Activated T-helper 2 cell treated with anti-CD3 and anti-CD28 coated beads, Interferon-gamma antibody, Interleukin-2, Interleukin-4, amounts not matched to agents 10 μg/mL and 5 μg/mL and 100 μg/mL, durations not matched to agents 14 hours and 24 hours and 36 hours (primary cell): Measurements from ENCODE around the gene CYTH3. TPM values are rescaled to one million over a fixed set of nuclear protein-coding genes. Genes with fewer than 3 reads are reported as not detected.

ENCODE experiments used
- DNase-seq: peaks from one replicate; pipeline ENCODE4 v3.0.0; 2021; ENCODE audit warnings: low spot score
- H3K27ac Mint-ChIP-seq: one replicate; pipeline ENCODE4 v1.8.0; 2021; ENCODE audit warnings: mixed read lengths
- H3K27me3 Mint-ChIP-seq: one replicate; pipeline ENCODE4 v1.8.0; 2021; ENCODE audit warnings: low read depth, mixed read lengths
- H3K36me3 Mint-ChIP-seq: one replicate; pipeline ENCODE4 v1.8.0; 2021; ENCODE audit warnings: low read depth, mixed read lengths
- H3K4me1 Mint-ChIP-seq: one replicate; pipeline ENCODE4 v1.8.0; 2021; ENCODE audit warnings: low read depth, mixed read lengths
- H3K4me3 Mint-ChIP-seq: one replicate; pipeline ENCODE4 v1.8.0; 2021; ENCODE audit warnings: low read depth, mild to moderate bottlenecking, moderate library complexity, mixed read lengths
- H3K9me3 Mint-ChIP-seq: one replicate; pipeline ENCODE4 v1.8.0; 2021; ENCODE audit warnings: mixed read lengths
- intact Hi-C: fragments of 100-400 bp; cut with micrococcal nuclease; formaldehyde crosslinking; loops from one replicate; pipeline ENCODE4 v1.15.1; 2023
- total RNA-seq: library from RNA; stranded (reverse); gene quantifications from 2 replicates; pipeline ENCODE4 v1.2.3, GENCODE V29; 2022

Gene CYTH3
- total RNA-seq, 1 donor from 2014 or later: 1.2 TPM

DNA sequence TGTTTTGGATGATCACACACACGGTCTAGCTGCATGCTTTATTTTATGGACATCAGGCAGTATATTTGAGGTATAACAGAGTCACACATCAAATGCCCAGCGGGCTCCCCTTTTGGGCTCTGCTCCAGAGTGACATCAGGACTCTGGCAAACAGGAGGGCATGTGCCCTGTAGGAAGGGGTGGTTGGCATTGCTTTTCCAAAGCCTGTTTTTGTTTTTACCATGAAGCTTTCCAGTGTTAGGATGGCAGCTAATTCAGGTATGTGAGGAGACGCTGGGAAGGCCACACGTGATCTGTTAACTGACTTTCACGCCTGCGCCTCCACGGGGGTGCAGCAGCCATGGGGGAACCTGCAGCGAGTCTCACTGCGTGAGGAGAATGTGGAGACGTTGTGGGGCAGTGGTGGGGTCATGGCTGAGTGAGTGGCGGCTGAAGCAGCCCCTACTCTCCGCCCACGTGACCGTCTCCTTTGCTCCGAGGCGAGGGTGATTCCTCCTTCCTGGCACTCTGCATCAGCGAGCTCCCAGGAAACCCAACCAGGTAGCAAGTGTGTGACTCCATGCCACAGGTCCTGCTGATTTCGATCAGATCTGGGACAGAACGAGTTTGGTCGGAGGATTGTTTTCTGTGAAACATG lies 123.6 kb downstream of the CYTH3 start:
- DNase-seq: no peak

DNA sequence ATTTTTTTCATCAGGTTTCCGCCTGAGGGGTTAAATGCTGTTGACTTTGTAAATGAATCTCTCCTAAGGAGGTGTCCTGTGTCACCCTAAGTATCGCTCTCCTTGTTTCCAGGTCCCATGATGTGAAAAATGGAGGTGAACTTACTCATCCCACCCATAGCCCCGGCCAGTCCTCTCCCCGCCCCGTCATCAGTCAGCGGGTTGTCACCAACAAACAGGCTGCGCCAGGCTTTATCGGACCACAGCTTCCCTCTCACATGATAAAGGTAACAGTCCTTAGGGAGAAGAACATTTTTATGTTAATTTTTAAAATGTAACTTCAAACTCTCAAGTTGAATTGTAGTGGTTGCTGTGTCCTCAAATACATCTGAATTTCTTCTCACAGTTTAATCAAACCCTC lies 124.8 kb downstream of the CYTH3 start:
- intact Hi-C loops: no loop called here
- H3K27me3 Mint-ChIP-seq: no peaks in the 10 kb centered on the region
- peaks cover 75% of the 10 kb centered on the region for H3K36me3 Mint-ChIP-seq
- H3K27ac Mint-ChIP-seq: no peak overlapping the region
- no peak overlapping the region for H3K4me3 Mint-ChIP-seq
- peaks cover 3% of the 10 kb centered on the region for H3K4me1 Mint-ChIP-seq
- H3K9me3 Mint-ChIP-seq: no peaks in the 10 kb centered on the region
- no peak for DNase-seq

More for the DNA sequence above, 123.6 kb downstream of the CYTH3 start:
- H3K27ac Mint-ChIP-seq: no peak overlapping the region
- no peaks in the 10 kb centered on the region for H3K9me3 Mint-ChIP-seq
- no peaks in the 10 kb centered on the region for H3K4me1 Mint-ChIP-seq
- no peak overlapping the region for H3K4me3 Mint-ChIP-seq
- H3K36me3 Mint-ChIP-seq: peaks cover 72% of the 10 kb centered on the region
- intact Hi-C loops: no loop called here
- H3K27me3 Mint-ChIP-seq: no peaks in the 10 kb centered on the region

DNA sequence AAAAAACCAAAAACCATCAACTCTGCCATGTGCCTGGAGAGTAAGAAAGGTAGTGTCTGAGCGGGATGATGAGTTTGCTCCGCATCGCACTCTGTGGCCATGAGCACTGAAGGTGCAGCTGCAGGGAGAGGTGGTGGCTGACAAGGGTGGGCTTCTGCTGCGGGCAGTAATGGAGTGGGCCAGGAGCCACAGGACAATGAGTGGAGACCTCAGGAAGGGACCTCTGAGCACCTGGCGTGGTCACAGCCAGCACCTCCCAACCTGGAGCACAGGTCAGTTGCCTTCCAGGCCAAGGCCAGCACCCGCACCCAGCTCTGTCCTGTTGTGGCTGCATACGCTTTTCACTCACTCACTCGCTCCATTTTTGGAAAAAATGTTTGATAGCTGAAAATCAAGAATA lies 125.8 kb downstream of the CYTH3 start:
- Mint-ChIP-seq H3K9me3 (no peaks in the 10 kb centered on the region), H3K4me3 (no peak overlapping the region), H3K36me3 (peaks cover 75% of the 10 kb centered on the region), H3K4me1 (peaks cover 3% of the 10 kb centered on the region), H3K27ac (no peak overlapping the region), H3K27me3 (no peaks in the 10 kb centered on the region)
- intact Hi-C loops: no loop called here
- DNase-seq: no peak

DNA sequence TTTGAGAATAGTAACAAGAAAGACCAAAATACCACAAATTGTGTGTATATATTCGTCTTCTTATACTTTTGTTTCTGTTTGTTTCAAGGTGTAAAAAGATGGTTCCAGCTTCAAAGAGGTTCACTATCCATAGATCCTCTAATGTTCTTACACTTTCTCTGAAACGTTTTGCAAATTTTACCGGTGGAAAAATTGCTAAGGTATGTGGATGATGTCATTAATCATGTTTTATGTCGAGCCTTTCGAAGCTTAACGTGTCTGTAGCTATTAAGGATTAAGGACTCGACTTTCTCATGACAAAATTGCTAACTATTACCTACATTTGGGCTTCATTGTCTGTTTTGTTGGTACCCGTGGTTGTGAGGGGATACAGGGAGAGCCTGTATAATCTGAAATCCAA lies 128.4 kb downstream of the CYTH3 start:
- DNase-seq: no peak
- no peak overlapping the region for H3K27ac Mint-ChIP-seq
- no peaks in the 10 kb centered on the region for H3K27me3 Mint-ChIP-seq
- intact Hi-C loops: no loop called here
- no peak overlapping the region for H3K4me3 Mint-ChIP-seq
- H3K9me3 Mint-ChIP-seq: no peaks in the 10 kb centered on the region
- peaks cover 70% of the 10 kb centered on the region for H3K36me3 Mint-ChIP-seq
- peaks cover 3% of the 10 kb centered on the region for H3K4me1 Mint-ChIP-seq

DNA sequence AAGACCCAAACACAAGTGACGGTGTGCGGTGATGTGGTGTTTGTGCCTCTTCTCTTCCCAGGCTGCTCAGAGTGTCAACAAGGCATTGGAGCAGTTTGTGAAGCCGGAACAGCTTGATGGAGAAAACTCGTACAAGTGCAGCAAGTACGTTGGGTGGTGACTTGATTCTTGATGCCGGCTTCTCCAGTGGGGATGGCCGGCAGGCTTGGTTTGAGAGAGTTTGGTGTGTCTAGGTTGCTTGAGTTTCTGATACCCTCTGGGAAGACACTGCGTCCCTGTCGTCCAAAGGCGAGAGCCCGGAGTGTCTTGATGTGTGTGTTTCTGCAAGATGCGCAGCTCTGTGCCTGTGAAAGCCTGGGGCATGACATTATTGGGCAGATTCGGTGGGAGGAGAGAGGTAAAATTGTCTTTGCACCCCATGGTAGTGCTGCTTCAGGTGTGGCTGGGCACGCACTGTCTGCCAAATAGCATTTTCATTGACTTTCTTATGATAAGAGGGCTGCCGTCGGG lies 129.5 kb downstream of the CYTH3 start:
- Mint-ChIP-seq H3K27me3 (no peaks in the 10 kb centered on the region), H3K36me3 (peaks cover 61% of the 10 kb centered on the region), H3K4me1 (peaks cover 3% of the 10 kb centered on the region), H3K4me3 (no peak overlapping the region), H3K9me3 (no peaks in the 10 kb centered on the region), H3K27ac (no peak overlapping the region)
- intact Hi-C loops: no loop called here
- no peak for DNase-seq

DNA sequence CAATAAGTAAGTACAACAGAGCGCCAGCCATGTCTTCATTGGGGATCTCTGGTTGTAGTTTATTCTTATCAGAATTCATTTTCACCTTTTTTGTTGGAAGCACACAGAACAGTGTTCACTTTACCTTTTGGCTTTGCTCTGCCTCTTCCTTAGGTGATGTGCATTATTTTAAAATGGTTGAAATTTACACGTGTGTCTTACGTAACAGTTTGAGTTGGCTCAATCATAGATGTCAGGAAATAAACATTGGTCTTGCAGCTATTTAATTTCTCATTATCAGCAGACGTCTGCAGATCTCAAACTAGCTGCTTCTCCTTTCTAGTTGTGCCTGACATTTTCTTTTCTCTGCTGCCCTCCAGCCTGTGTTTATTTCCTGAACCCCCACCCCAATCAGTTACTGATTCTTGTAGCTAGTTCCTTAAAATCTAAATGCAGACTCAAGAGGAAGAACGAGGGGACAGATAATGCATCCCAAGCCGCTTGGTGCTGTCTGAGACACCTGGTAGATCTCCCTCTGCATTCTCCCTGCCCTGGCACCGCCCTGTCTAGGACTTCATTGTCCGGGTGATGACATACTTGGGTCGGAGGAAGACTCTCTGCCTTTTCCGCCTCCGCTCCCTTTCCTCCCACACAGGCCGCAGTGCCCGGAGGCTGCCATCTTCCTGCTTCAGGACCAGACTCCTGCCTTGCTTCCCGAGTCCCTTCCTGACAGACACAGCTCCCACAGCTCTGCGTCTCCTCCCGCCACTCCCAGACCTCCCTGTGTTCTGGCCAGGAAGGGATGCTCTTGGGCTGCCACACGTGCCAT lies 133.0 kb downstream of the CYTH3 start:
- H3K27ac Mint-ChIP-seq: no peak overlapping the region

DNA sequence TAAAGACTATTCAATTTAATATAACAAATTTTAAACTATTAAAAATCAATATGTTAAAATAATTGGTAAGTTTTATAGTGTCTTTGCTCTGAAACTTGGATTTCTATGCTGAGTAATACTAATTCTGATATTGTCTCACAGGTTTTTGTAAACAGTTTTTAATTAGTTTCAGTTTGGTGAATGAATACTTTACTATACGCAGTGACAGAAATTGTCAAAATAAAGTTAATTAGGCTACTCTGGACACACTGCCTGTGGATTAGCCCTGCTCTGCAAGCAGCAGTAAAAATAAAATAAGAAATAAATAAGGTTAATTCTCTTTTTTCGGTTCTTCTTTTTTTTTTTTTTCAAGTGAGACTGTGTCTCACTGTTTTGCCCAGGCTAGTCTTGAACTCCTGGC lies 135.9 kb downstream of the CYTH3 start:
- Mint-ChIP-seq H3K27me3 (no peaks in the 10 kb centered on the region), H3K36me3 (peaks cover 43% of the 10 kb centered on the region), H3K9me3 (no peaks in the 10 kb centered on the region), H3K4me3 (no peak overlapping the region), H3K4me1 (no peaks in the 10 kb centered on the region), H3K27ac (no peak overlapping the region)
- no peak for DNase-seq
- intact Hi-C loops: no loop called here

More for the DNA sequence above, 133.0 kb downstream of the CYTH3 start:
- intact Hi-C loops: no loop called here
- no peak overlapping the region for H3K4me3 Mint-ChIP-seq
- peaks cover 3% of the 10 kb centered on the region for H3K4me1 Mint-ChIP-seq
- H3K27me3 Mint-ChIP-seq: no peaks in the 10 kb centered on the region
- DNase-seq: no peak
- H3K36me3 Mint-ChIP-seq: peaks cover 42% of the 10 kb centered on the region
- no peaks in the 10 kb centered on the region for H3K9me3 Mint-ChIP-seq

DNA sequence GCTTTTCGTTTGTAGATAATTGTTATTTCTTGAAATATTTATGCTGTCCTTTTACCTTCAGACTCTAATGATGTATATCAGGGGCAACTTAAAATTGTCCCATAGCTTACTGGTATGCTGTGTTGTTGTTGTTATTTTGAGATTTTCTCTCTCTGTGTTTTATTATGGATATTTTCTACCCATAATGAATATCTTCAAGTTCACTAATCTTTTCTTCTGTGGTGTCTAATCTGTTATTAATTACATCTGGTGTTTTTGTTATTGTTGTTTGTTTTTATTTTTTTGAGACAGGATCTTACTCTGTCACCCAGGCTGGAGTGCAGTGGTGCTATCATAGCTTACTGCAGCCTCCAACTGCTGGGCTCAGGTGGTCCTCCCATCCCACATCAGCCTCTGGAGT lies 139.2 kb downstream of the CYTH3 start:
- no peak for DNase-seq
- H3K4me1 Mint-ChIP-seq: no peaks in the 10 kb centered on the region
- H3K4me3 Mint-ChIP-seq: no peak overlapping the region
- intact Hi-C loops: no loop called here
- no peaks in the 10 kb centered on the region for H3K9me3 Mint-ChIP-seq
- H3K27ac Mint-ChIP-seq: no peak overlapping the region
- H3K36me3 Mint-ChIP-seq: peaks cover 40% of the 10 kb centered on the region
- no peaks in the 10 kb centered on the region for H3K27me3 Mint-ChIP-seq

DNA sequence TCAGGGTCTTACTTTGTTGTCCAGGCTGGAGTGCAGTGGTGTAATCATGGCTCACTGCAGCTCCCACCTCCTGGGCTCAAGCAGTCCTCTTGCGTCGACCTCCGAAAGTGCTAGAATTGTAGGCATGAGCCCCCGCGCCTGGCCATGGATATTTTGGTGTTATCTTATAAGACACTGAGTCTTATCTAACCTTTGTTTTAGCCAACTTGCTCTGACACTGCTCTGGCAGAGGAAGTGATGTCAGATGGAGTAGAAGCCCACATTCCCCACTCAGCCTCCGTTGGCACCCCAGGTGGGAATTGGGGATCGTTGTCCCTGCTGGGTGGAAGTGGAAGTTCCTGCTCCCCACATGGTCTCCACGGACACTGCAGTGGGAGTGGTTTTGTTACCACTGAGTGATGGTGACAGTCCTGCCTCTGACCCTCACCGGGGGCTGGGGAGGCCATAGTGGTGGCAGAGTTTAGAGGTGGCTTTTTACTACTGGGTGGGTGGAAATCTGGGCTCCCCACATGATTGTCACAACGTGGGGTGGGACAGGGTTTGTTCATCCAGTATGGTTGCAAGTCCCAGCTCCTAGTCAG lies 142.3 kb downstream of the CYTH3 start:
- no peak overlapping the region for H3K27ac Mint-ChIP-seq
- no peaks in the 10 kb centered on the region for H3K27me3 Mint-ChIP-seq
- peaks cover 55% of the 10 kb centered on the region for H3K36me3 Mint-ChIP-seq
- no peaks in the 10 kb centered on the region for H3K9me3 Mint-ChIP-seq
- H3K4me3 Mint-ChIP-seq: no peak overlapping the region
- intact Hi-C loops: no loop called here
- H3K4me1 Mint-ChIP-seq: no peaks in the 10 kb centered on the region
- no peak for DNase-seq

DNA sequence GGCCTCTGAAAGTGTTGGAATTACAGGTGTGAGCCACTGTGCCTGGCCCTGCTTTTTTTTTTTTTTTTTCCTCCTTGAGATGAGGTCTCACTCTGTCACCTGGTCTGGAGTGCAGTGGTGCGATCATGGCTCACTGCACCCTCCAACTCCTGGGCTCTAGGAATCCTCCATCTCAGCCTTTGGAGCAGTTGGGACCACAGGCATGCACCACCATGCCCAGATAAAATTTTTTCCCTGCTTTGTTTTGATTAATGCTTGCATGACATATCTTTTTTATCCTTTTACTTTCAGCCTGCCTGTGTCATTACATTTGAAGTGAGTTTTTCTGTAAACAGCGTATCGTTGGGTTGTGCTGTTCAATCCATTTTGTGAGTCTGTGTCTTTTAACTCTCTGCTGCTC lies 144.2 kb downstream of the CYTH3 start:
- Mint-ChIP-seq H3K4me1 (no peaks in the 10 kb centered on the region), H3K9me3 (no peaks in the 10 kb centered on the region), H3K4me3 (no peak overlapping the region), H3K27ac (no peak overlapping the region), H3K36me3 (peaks cover 58% of the 10 kb centered on the region), H3K27me3 (no peaks in the 10 kb centered on the region)
- intact Hi-C loops: no loop called here
- DNase-seq: no peak

DNA sequence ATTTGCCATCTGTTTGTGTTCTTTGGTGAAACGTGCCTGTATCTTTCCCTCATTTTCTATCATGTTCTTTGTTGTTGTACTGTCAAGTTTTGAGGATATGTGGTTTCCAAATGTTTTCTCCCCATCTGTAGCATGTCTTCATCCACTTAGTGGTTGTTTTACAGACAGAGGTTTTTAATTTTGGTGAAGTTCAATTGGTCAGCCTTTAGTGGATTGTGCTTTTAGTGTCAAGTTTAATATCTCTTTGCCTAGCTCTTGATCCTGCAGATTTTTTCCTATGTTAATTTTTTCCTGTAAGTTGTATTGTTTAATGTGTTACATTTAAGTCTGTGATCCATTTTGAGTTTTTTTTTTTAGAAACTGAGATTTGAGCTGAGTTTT lies 145.3 kb downstream of the CYTH3 start:
- H3K36me3 Mint-ChIP-seq: peaks cover 60% of the 10 kb centered on the region
- H3K27ac Mint-ChIP-seq: no peak overlapping the region
- H3K4me1 Mint-ChIP-seq: no peaks in the 10 kb centered on the region
- intact Hi-C loops: no loop called here
- DNase-seq: no peak
- H3K27me3 Mint-ChIP-seq: no peaks in the 10 kb centered on the region
- peaks cover 2% of the 10 kb centered on the region for H3K9me3 Mint-ChIP-seq
- H3K4me3 Mint-ChIP-seq: no peak overlapping the region

DNA sequence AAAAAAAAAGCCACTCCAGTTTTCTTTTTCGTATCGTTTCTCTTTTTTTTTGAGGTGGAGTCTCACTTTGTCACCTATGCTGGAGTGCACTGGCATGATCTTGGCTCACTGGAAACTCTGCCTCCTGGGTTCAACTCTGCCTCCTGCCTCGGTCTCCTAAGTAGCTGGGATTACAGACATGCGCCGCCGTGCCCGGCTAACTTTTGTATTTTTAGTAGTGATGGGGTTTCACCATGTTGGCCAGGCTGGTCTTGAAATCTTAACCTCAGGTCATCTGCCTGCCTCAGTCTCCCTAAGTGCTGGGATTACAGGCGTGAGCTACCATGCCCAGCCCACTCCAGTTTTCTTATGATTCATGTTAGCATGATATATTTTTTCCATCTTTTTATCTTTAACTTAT lies 148.6 kb downstream of the CYTH3 start:
- DNase-seq: no peak
- no peak overlapping the region for H3K4me3 Mint-ChIP-seq
- H3K27ac Mint-ChIP-seq: no peak overlapping the region
- H3K4me1 Mint-ChIP-seq: no peaks in the 10 kb centered on the region
- H3K27me3 Mint-ChIP-seq: no peaks in the 10 kb centered on the region
- peaks cover 15% of the 10 kb centered on the region for H3K9me3 Mint-ChIP-seq
- H3K36me3 Mint-ChIP-seq: peaks cover 79% of the 10 kb centered on the region
- intact Hi-C loops: no loop called here

DNA sequence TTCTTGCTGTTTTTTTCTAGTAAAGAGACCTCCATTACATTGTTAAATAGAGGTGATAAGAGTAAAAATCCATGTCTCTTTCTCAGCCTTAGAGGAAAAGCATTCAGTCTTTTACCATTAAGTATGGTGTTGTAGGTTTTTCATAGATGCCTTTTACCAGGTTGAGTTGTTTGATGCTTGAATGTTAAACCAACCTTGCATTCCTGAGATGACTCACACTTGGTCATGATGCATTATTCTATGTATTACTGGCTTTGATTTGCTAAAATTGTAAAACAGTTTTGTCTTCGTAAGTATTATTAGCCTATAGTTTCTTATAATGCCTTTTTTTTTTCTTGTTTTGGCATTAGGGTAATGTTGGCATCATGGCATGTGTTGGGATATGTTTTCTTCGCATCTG lies 151.3 kb downstream of the CYTH3 start:
- H3K9me3 Mint-ChIP-seq: peaks cover 15% of the 10 kb centered on the region
- intact Hi-C loops: no loop called here
- H3K4me3 Mint-ChIP-seq: no peak overlapping the region
- H3K27me3 Mint-ChIP-seq: no peaks in the 10 kb centered on the region
- H3K36me3 Mint-ChIP-seq: peaks cover 90% of the 10 kb centered on the region
- no peak for DNase-seq
- H3K27ac Mint-ChIP-seq: no peak overlapping the region
- H3K4me1 Mint-ChIP-seq: peaks cover 19% of the 10 kb centered on the region
